ENCODE results near the gene GPC5.
"Not testable (repeated sequence)": the region's sequence is repeated elsewhere in the genome, so short reads cannot be mapped to it uniquely, and the experiment has no call there.

The GPC5 gene

DNA sequence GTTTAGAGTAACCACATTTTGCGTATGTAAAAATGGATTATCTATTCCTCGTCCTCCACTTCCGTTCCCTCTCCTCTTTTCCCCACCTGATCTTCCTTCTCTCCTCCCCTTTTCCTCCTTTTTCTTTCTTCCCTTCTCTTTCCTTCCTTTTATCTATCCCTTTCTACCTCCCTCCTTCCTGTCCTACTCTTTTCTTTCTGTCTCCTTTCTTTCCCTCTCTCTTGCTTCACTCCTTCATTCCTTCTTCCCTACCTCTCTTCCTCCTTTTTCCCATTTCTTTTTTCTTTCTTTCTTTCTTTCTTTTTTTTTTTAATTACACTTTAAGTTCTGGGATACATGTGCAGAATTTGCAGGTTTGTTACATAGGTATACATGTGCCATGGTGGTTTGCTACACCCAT is 1139.7 kb downstream of the GPC5 start:
- no peak for DNase-seq (ENCODE audit: low read depth in 3 of 3)

DNA sequence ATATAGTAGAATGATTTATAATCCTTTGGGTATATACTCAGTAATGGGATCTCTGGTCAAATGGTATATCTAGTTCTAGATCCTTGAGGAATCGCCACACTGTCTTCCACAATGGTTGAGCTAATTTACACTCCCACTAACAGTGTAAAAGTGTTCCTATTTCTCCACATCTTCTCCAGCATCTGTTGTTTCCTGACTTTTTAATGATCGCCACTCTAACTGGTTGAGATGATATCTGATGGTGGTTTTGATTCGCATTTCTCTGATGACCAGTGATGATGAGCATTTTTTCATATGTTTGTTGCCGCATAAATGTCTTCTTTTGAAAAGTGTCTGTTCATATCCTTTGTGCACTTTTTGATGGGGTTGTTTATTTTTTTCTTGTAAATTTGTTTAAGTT is 1140.7 kb downstream of the GPC5 start:
- DNase-seq (ENCODE audit: low read depth in 3 of 3): not testable (repeated sequence)

DNA sequence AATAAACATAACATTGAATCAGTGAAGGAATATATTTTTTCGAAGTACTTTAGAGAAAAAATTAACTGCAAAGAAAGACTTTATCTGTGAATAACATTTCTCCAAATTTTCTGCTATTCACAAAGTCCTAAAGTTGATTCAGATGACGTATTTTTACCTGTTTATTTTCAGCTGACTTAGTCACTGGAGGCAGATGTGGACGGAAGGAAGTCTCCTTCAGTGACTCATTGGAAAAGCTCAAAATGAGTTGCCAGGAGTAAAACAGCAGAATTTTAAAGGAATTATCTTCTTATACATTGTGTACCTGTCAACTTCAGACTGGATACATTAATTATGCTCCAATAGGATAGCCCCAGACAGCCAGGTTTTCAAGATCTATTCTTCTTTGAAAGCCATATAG is 1148.8 kb downstream of the GPC5 start:
- no peak for DNase-seq (ENCODE audit: low read depth in 3 of 3)

DNA sequence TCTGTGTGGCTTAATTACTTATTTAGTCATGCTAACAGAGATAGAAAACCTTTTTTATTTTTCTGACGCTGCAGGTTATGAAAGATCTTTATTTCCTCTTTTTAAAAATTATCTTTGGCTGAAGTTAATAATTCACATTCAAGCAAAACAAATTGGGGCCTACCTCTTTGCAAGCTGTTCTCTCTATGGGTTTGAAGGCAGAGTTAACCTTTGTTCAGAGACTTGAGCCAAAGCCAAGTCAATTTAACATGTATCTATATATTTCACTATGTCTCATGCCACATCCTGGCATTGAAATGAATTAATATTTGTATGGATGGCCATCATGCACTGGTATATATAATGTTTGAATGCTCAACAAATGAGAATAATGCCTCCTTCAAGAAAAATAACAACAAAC is 1150.9 kb downstream of the GPC5 start:
- no peak for DNase-seq (ENCODE audit: low read depth in 3 of 3)

DNA sequence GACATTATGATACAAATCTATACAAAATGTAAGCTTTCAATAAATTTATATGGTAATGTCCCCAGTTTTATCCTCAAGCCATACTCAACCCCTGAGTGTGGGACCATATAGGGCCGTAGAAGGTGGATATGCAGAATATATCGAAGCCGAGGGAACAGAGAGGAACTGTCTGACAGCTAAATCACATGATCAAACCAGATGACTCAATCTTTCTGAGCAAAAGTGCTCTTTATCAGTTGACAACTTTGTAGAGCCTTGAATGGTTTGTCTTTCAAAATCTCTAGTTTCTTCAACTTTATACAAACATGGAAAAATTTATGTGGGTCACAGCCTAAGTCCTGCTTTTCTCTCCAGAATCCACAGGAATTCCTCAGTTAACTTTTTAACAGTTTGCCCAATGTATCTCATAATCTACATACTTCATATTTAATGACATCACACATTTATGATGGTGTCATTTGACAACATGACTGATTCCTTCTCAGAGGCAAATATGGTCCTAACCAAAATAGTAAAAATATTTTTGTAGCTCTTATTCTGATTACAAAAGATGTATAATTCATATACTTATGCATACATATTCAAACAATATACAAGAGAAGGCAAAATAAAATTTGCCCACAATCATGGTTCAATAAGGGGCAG is 1155.2 kb downstream of the GPC5 start:
- DNase-seq (ENCODE audit: low read depth in 3 of 3): no peak

DNA sequence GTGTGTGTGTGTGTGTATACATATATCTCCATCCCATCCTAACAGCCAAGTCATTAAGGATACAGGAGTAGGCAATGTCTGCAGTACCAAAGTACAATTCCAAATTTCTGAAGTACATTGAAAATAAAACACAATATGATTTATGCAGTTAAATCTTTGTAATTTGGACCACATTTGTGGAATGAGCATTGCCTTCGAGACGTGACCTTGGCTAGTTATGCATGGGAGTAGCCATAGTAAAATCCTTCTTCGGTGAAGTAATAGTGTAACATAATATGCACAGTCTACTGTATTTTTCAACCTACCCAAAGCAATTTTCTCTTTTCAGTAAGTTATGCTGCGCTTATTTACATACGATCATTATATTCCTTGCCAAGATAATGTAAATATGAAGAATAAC is 1162.5 kb downstream of the GPC5 start:
- DNase-seq (ENCODE audit: low read depth in 3 of 3): no peak

DNA sequence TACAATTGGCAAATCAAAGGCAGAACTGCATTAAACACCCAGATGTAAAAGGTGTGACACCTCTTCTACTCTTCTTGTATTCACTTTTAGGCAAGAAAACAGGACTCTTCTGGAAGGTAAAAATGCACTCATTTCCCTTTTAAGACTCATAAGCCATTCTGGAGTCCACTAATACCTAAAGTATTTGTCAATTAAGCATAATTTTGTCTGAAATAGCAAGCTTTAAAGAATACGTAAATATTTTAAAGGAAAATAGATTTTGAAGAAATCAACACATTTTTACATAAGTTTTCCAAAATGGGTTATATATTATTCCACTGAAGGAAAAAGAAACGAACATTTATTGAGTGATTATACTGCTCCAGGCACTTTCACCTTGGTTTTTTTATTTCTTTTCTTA is 1166.5 kb downstream of the GPC5 start:
- no peak for DNase-seq (ENCODE audit: low read depth in 3 of 3)

DNA sequence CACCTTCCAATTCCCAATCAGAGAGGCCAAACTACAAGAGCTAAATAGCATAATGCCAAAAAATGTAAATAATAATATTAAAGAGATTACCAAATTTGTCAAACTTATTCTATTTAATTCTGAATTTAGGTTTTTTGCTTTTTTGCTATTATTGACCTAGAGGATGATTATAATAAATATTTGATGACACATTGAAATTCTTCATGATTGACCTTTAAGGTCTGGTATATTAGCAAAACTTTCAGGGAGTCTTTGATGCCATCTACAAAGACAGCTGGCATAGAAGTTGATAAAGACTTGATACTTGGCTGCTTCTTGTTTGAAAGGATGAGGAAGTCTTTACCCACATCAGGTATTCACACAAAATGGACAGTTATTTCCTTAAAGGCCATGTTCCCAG is 1168.3 kb downstream of the GPC5 start:
- DNase-seq (ENCODE audit: low read depth in 3 of 3): no peak

DNA sequence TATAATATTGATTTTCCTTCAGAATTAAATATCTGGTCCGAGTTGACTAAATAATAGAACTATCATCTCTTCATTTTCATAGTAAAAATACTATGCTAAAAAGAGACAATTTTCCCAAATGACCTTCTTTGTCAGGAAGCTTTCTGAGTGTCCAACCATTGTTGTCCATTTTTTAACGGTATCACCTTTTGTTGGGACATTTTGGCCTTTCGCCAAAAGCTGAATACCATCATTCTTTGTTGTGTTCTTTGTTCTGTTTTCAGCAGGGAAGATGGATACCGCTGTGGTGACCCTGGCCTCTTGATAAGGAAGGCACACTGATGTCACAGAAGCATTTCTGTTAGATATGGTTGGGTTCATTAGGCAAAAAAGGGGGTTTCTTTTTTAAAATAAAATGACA is 1173.8 kb downstream of the GPC5 start:
- DNase-seq (ENCODE audit: low read depth in 3 of 3): no peak

DNA sequence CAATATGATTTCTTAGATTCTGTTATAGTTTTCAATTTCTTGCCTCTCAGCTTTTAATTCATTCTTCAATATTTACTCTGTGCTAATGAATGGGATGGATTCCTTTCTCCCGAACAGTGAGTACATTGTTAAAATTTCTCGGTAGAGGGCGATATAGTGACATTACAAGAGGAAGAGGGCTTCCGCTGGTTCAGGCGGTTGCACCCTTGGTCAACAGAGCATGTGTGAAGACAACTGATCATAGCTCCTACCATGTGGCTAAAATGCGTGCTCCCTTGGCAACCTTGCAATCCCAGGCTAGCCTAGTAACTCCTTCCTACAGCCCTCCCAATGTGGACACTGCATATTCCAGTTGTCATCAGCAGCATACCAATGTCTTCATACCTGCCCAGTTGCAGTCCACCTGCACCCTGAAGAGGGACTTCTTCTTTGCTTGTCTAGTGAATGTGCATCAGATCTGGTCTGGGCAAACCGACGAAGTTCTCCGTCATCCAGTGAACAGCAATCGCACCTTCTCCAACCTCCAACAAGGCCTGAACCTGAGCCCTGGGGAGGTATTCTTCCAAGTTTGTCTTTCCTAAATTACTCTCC is 1175.1 kb downstream of the GPC5 start:
- no peak for DNase-seq (ENCODE audit: low read depth in 3 of 3)

DNA sequence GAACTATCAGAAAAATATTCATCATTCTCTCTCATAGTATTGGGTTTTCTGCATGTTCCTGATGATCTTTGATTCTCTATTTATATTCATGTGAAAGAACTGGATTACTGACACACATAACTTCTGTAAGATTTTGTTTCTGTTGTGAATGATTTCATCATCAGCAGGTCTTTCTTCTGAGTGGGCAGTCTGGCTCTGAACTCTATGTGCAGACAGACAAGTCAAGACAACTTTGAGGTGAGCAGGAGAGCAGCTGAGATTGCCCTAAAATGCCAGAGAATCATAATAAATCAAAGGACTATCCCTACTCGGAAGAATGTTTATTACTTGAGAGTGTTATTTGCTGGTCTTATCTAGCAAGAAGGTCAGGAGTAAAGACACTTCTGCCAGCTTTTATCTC is 1176.1 kb downstream of the GPC5 start:
- no peak for DNase-seq (ENCODE audit: low read depth in 3 of 3)

DNA sequence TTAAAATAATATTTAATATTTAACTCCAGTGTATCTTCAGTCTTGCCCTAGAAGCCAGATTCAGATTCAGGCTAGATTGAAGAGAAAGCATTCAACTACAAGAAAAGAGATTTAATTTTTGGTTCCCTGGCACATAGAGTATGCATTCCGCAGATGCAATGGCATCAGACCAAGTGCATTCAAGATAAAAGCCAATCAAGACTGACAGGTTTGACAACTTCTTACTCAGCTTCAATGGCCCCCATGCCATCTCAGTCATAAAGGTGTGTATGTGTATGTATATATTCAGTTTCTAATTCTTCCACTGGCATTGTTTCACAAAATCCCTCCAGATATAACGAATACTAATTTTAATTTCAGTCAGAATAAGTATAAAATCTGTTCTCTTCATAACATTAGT is 1177.4 kb downstream of the GPC5 start:
- DNase-seq (ENCODE audit: low read depth in 3 of 3): no peak

DNA sequence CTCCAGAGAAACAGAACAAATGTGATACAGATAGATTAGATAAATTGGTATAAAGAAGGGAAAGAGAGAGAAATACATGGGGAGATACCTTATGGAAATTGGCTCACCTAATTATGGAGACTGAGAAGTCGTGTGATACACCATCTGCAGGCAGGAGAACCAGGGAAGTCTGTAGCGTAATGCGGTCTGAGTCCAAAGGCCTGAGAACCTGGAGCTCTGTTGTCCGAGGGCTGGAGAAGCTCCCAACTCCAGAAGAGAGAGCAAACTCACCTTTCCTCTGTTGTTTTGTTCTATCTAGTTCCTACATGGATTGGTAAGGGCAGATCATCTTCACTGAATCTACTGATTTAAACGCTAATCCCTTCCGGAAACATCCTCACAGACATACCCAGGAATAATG is 1179.9 kb downstream of the GPC5 start:
- DNase-seq (ENCODE audit: low read depth in 3 of 3): no peak

DNA sequence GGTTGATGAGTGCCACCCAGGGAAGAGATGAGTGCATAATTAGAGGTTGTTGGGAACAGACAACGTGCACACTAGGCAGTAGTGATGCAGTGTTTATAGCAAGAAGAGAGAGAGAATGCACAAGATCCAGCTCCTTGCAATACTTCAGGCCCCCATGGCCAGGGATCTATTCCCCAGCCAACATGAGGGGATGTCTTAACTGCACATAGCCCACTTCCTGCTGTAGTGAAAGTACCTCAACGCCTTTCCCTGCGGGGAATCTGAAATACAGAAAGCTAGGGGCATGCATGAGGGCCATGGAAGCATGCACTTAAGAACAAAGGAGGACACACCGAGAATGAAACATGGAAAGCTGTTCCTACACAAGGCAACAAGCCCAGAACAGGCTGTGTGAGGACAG is 1191.5 kb downstream of the GPC5 start:
- no peak for DNase-seq (ENCODE audit: low read depth in 3 of 3)

DNA sequence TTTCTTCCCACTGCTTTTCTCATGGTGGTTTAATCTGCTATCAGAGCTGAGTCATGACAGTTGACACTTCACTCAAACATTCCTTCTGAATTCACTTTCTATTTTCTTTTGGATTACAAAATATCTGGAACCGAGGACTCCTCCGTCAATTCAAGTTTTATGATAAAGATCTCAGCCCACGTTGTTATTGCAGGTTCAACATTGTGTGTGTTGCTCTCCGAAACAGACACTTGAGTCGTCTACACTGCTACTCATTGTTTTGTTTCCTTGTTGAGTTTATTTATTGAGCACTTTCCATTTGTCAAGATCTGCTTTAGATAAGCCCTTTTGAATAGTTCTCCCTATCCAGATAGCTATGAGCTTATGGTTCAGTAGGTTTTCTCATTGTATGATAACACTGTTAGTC is 1192.1 kb downstream of the GPC5 start:
- no peak for DNase-seq (ENCODE audit: low read depth in 3 of 3)

DNA sequence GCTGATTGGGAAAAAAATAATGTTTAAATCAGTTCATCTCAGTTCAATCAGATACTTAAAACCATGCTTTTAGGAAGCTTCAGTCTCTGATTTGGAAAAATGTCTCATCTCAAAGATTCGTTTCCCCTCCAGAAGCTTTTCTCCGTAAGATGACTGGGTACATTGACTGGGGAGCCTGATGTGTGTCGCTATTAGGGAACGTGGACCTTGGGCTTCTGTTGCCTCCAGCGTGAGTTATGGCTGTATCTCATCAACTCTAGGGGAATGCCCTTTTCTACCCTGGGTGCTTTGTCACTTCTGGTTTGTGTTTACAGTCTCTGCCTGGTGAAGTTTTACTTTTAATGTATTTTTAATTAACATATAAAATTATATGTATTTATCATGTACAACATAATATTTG is 1192.7 kb downstream of the GPC5 start:
- DNase-seq (ENCODE audit: low read depth in 3 of 3): no peak

DNA sequence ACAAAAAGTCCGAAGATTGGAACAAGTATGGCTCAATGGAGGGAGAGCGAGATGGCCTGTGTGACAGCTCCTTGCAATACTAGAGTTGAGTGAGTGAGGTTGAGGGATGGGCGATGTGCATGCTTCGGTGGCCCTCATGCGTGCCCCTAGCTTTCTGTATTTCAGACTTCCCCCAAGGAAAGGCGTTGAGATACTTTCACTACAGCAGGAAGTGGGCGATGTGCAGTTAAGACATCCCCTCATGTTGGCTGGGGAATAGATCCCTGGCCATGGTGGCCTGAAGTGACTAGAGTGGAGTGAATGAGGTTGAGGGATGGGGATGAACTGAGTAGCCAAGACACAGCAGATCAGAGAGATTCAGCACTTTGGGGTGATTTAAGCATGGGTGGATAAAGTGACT is 1194.3 kb downstream of the GPC5 start:
- no peak for DNase-seq (ENCODE audit: low read depth in 3 of 3)

DNA sequence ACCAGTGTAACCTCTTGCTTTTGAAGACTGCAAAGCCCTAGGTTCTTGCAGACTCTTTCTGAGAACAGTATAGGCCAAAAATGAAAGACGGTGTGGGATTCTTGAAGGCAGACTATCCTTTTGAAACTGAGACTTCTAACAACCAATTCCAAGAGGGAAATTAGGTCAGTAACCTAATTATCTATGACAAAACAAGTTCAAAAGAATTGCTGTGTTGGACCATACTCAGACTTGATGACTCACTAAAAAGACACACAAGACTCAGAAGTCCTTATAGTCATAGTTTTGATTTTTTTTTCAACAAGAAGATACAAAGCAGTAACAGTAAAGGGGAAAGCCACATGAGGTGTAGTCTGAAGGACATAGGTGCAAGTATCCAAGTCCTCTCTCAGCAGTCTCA is 1204.1 kb downstream of the GPC5 start:
- DNase-seq (ENCODE audit: low read depth in 3 of 3): no peak

DNA sequence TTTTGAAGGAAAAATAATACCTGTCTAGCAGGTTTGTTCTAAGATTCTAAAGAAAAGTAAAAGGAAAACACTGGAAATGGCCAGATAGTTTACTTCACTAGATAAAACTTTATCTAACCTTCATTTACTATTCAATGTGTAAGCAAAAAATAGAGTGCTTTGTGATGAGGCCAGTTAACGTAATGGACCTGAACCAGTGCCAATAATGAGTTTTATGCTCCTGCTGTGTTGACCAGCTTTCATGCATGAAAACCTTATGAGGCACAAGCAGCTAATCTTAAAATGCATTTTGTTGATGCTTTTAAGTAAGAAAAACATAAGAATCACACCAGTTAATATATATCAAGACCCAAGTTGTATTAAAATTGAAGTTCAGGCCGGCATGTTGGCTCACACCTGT is 1211.0 kb downstream of the GPC5 start:
- DNase-seq (ENCODE audit: low read depth in 3 of 3): no peak

DNA sequence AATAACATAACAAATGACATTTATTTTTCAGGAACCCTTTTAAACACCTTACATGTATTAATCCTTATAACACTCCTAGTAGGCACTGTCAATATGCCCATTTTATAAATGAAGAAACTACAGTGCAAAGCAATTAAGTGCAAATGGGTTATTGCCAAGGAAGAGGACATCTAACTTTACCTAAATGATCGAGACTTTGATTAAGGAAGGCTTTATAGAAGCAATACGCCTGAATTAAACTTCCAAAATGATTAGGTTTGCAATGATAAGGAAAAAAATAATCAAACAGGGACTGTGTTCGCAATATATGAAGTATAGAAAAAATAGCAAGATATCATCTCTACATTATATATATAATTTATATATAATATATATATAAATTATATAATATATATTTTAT is 1214.5 kb downstream of the GPC5 start:
- DNase-seq (ENCODE audit: low read depth in 3 of 3): no peak

DNA sequence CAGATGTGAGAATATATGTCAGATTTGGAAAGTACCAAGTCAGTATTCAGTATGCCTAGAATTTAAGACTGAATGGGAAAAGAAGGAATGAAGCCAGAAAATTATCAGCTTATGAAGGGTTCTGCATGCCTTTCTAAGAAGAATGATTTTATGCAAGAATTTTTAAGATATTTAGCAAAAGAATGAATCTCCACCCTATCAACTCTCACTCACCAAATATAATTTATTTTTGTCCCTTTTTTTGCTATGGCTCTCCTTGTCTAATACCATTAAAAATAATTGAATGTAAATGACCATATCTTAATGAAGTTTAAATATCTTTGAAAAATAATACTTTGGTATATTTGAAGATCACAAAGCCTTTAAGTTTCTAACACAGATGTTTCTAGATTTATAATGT is 1215.5 kb downstream of the GPC5 start:
- no peak for DNase-seq (ENCODE audit: low read depth in 3 of 3)

DNA sequence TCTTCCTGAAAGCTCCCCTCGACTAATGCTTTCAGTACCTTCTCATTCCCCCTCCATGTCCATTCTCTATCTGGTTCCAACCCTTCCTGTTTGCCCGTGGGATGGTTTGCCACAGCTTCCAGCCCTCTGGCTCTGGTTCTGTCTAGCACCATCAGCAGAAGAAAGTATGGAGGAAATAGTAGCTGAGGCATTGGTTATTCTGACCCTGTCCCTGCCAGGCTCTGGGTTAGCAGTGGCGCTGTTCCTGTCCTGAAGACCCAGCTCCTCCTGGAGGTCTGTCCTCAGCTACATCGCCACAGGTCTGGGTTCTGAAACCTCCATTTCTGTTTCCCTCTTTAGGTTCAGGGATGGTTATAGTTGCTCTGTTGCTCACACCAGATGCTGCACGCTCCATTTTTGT is 1223.6 kb downstream of the GPC5 start:
- no peak for DNase-seq (ENCODE audit: low read depth in 3 of 3)

DNA sequence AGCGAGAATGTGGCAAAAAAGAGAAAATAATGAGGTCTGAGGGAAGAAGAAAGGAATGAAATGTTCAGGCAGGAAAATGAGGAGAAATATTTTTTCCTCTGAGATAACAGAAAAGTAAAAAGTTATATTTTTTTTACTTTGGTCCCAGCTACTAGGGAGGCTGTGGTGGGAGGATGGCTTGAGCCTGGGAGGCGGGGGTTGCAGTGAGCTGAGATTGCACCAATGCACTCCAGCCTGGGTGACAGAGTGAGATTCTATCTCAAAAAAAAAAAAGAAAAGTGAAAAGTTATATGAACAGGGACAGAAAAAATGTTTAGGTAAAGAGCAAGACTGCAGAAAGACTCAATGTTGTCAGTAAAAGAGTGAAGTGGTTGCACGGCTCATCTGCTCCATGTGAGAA is 1224.5 kb downstream of the GPC5 start:
- no peak for DNase-seq (ENCODE audit: low read depth in 3 of 3)

DNA sequence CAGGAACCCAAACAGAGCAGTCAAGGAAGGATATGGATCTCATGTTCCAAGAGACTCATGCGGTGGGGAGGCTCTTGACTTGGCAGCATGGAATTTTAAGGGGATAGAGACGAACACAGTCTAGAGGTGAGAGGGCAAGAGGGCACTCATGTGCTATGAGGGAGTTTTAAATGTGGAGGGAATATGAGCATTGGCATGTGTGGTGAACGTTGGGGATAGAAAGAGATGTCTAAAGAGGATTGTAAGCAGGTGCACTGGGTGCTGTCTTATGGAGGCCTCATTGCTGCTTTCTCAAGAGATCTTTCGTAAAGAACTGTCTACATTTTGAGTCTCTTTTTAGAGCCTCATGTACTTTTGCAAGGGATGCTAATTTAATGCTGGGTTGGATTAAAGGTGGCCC is 1227.9 kb downstream of the GPC5 start:
- no peak for DNase-seq (ENCODE audit: low read depth in 3 of 3)
